CD4-positive, alpha-beta T cell treated with Interleukin-10 for 1 hour (primary cell): ENCODE results near the gene KDM7A.
A peak's percentile ranks its signal among the peaks of the same experiment; 100 is the strongest.
"Not testable (repeated sequence)": the region's sequence is repeated elsewhere in the genome, so short reads cannot be mapped to it uniquely, and the experiment has no call there.

Source experiments
- DNase-seq: peaks from one replicate; pipeline ENCODE4 v3.0.0-alpha.2; 2020

Gene KDM7A

DNA sequence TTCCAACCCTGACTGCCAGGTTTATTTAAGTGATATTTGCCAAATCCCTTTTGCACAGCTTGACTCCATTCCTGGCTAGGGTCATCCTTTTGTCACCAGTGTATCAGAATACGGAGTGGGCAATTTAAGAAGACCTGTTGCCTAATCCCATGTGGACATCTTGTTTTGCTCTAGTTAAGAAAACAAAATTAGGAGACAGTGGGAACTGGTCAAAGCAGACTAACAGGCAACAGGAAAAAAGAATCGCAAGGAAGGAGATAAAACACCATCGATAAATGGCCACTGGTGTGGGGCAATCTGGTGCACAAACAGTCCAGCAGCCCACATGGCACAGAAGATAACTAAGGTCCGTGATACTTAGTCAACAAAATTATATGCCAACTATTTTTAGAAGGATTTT, 21.4 kb downstream of the KDM7A start:
- no peak for DNase-seq

DNA sequence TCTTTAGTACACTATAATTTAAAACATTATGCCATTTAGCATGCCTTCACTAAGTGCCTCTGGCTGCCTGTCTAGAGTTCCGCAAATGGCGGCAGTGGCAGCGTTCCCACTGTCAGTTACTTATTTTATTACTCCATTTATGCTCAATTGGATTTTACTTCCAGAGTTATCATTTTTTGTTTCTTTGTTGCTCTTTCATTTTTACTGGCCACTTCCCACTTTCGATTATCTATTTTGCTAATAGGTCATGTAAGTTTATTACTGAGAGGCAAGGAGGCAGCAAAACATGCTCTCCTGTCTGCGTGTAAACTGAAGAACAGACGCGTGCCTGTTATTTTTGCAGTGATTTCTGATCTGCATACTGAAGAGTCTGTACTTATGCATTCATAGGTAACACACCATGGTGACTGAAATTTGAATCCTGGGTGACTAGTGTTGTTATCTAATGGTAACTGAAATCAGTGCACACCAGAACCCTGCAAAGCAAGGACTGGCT, 23.1 kb downstream of the KDM7A start:
- DNase-seq = no peak

DNA sequence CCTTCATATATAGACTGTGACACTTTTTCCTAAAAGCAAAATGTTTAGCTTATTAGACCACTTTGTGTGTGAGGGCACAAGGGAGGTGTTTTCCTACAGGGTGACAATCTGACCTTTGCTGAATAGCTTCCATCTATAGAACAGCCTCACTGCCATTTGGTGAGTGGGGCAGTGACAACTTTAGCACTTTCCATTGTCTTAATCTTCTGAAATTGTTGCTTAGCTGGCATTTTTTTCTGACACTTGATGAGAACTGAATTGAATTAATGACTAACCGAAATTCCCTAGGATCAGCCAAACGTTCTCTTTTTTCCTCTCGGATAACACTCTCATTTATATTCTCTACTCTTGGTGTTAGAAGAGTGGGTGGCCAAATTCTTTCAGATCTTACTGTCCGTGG, 30.2 kb downstream of the KDM7A start:
- no peak for DNase-seq

DNA sequence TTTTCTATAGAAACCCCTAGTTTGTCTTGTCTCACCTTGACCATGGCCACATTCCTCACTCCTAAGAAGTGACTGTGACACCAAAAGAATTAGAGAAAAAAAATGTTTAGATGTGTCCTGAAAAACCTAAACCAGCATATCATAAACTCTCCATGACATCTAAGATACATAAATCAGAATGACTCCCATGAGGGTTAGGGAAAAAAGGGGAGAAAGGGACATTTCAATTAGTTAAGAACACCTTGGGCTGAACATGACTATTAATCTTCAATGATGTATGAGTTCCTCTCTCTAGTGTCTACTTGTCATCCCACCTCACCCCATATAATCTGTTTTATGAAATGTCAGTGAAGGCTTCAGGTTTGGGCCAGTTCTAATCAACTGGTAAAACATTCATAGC, 31.1 kb downstream of the KDM7A start:
- DNase-seq = no peak

DNA sequence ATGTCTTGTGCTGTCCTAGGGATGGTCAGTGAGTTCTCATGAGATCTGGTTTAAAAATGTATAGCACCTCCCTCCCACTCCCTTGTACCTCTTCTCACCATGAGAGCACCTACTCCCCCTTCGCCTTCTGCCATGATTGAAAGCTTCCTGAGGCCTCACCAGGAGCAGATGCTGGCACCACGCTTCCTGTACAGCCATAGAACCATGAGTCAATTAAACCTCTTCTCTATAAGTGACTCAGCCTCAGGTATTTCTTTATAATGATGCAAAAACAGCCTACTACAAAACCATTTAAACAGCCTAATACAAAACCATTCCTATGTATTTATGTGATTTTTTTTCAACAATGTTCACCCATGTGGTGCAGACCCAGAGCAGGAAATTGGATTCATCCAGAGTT, 32.0 kb downstream of the KDM7A start:
- DNase-seq = no peak

DNA sequence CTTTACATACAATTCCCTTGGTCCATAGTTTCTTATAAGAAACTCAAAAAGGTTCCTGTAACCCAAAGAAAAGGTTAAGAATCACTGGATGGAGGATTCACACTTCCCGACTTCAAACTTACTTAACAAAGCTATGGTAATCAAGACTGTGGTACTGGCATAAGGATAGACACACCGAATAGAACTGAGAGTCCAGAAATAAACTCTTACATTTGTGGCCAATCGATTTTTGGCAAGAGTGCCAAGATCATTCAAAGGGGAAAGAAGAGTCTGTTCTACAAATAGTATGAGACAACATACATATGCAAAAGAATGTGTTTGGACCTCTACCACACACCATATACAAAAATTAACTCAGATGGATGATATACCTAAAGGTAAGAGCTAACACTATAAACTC, 32.8 kb downstream of the KDM7A start:
- DNase-seq = no peak

DNA sequence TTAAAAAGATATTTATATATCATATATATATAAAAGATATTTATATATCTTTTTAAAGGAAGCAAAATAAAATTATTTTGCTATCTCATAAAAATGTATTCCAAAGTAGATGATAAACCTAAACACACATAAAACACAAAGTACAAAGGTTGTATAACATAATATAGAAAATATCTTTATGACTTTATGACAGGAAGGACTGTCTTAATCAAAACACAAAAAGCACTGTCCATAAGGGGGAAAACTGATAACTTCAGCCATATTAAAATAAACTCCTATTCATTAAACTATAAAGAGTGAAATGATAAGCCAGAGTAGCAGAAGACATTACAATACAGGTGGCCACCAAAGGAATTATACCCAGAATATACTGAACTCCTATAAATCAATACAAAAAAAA, 34.8 kb downstream of the KDM7A start:
- no peak for DNase-seq

DNA sequence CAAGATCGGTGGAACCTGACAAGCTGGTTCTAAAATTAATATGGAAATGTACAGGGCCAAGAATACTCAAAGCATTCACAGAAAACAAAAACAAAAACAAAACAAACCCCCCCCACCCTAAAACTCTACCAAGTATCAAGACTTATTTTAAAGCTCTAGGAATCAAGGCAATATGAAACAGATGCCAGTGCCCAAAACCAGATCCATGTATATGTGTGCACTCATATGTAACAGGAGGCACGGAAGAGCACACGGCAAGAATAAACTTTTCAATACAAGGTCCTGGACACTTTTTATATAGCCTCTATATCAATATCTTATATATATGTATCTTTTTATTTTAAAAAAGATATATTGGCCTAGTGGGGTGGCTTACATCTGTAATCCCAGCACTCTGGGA, 35.5 kb downstream of the KDM7A start:
- DNase-seq = no peak

DNA sequence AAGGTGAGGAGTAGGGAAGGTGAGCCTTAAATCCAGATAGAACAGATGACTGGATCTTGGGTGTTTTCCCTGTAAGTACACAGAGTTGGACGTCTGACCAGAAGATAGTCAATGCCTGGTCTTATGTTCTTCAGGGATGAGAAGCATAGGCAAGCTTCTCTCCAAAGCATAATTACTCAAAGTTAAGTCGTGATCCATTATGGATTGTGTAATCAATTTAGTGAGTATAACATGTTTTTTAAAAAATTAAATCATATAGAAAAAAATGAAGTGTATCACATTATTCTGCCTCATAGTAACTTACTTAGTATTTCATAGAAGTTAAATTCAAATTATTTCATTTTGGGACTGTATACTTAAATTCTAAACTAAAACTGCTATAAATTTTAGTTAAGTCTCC, 39.7 kb downstream of the KDM7A start:
- DNase-seq = no peak

DNA sequence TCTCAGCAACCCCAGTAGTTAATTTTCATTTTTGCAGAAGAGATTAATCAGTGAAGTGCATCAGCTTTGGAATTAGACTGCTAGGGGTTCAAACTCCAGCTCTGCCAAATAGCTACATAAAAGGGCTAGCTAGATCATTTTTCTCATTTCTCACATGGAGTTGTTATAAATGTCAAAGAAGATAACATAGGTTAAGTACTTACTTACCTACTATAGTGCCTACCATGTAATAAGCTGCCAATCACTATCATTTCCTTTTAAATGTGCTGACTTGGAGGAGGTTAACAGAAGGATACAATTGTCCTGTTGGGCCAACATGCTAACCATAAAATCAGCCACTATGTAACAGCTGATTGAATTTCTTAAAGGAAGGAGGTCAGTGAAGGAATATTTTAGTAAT, 40.7 kb downstream of the KDM7A start:
- no peak for DNase-seq

DNA sequence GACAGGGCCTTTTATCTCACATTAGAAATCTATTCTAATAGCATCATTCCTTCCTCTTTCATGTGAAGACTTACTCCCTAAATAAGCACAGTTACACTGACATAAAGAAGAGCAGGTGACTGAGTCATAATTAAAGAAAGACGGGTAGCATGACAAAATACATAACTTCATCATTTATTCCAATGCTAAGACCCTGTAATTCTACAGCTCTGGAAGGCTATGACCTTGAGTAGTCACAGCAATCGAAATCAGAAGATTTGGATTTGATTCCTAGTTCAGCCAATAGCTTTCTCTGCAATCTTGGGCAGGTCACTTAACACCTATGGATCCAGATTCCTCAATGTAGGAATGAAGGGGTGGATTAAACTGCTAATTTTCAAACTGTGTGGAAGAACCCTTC, 42.7 kb downstream of the KDM7A start:
- DNase-seq = no peak

DNA sequence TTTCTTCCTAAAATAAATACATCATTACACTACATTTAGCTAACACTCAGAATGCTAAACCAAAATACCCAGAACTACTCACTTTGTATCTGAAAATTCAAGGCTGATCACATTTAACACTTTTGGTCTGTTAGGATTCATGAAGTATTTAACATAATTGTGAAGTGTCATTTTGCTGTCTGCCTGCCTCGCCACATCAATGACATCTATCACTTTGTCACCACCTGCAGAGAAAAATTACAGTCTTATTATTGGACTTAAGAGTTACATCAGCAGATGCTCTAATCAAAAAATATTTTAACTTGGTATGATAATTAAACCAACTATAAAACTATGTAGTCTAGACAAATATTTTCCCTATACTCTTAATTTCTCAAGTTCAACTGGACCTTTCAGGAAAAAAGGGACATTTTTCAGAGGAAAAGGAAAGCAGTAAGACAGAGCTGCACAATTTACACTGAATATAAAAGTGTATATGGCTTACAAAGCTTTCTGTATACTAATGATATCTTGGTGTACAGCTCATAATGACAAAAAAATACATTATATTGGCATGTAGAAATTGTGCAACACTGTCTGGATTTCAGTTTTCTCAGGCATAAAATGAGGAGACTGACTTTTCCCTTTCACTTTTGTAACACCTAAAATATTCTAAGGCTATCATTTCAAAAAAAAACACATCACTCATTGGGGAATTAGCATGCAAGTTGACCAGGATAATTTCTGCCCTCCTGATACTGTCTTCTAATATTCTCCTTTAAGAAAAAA, 49.2 kb downstream of the KDM7A start:
- DNase-seq = no peak

DNA sequence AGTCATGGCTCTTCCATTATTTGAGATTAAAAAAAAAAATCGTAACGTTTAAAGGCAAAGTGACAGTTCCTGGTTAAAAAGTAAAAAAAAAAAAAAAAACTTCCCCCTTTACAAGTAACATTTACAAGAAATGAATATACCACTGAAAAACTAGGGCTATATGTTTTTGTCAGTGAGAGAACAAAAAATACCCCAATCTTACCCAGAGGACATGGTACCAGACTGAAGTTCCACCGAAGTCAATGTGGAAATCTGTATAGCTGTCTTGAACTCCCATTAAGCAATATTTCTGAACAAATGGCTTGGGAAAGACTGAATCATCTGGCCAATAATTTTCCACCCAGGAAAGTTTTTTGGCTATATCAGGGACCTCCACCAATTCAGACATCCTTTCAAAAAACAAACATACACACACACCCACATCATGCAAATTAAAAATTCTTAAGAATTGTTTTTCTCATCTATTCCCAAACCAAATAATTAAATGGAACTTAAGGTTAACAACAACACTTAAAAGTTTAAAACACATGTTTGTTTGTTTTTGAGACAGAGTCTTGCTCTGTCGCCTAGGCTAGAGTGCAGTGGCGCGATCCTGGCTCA, 50.2 kb downstream of the KDM7A start:
- no peak for DNase-seq

DNA sequence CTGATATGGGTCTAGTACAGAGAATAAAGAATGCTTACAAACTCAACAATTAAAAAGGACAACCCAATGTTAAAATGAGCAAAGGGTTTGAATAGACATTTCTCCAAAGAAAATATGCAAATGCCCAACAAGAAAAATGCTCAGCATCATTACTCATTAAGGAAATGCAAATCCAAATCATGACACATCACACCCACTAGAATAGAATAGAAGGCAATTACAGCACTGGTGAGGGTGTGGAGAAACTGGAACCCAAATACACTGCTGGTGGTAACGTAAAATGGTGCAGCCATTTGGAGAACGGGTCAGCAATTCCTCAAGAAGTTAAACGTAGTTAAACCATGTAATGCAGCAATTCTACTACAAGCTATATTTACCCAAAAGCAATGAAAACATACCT, 53.8 kb downstream of the KDM7A start:
- DNase-seq = no peak

DNA sequence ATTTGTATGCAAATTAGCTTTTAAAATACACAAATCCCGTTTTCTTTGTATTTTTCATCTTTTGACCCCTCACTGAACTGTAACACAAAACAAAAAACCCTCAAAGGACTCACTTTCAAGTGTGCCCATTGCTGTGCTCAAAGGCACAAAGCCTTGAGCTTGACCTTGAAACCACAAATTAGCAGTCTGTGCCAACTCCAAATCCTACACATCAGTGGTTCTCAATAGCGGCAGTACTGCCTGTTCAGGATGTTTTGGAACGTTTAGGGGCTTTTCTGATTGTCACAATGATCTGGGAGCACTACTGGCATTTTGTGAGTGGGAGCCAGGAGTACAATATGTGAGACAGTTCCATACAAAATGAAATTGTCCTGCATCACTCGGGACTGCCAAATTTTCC, 55.5 kb downstream of the KDM7A start:
- DNase-seq = no peak

DNA sequence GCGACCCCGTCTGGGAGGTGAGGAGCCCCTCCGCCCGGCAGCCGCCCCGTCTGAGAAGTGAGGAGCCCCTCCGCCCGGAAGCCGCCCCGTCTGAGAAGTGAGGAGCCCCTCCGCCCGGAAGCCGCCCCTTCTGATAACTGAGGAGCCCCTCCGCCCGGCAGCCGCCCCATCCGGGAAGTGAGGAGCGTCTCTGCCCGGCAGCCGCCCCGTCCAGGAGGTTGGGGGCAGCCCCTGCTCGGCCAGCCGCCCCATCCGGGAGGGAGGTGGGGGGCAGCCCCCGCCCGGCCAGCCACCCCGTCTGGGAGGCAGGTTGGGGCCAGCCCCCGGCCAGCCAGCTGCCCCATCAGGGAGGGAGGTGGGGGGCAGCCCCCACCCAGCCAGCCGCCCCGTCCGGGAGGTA, 62.0 kb downstream of the KDM7A start:
- DNase-seq = not testable (repeated sequence)

DNA sequence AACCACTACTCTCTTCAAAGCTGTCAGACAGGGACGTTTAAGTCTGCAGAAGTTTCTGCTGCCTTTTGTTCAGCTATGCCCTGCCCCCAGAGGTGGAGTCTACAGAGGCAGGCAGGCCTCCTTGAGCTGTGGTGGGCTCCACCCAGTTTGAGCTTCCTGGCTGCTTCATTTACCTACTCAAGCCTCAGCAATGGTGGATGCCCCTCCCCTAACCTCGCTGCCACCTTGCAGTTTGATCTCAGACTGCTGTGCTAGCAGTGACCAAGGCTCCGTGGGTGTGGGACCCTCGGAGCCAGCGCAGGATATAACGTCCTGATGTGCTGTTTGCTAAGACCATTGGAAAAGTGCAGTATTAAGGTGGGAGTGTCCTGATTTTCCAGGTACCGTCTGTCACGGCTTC, 68.0 kb downstream of the KDM7A start:
- DNase-seq = not testable (repeated sequence)

DNA sequence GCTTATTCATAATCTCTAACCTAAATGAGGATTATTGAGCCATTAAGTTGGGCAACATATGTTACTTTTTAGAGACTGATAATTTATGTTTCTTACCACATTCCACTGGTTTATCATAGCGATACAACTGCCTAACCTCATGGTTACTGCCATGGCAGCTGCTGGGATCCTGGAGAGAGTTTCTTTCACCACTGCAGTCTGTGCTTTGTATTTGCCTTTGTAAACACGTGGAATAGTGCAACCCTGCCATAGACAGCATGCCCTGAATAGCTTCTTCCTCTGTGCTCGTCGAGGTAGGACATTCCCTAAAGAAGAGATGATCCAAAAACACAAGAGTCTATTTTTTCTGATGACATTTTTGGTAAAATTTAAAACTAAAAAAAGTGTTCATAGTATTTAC, 80.3 kb downstream of the KDM7A start:
- DNase-seq = no peak

DNA sequence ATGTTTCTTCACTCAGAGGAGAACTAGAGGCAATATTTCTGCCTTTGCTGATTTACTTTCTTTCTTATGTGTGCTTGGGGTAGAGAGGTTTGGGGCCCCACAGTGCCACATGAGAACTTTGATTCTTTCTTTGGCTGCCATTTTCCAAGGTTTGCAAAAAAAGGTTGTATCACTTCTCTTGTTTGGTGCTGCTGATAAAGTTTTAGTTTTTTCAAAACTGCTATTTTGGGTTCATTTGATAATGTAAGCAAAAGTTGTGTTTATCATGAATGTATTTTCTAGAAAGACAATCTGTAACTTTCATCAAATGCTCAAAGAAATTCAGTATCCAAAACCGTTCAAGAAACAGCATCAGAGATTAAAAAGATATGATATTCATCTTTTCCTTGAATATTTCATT, 83.4 kb downstream of the KDM7A start:
- no peak for DNase-seq

DNA sequence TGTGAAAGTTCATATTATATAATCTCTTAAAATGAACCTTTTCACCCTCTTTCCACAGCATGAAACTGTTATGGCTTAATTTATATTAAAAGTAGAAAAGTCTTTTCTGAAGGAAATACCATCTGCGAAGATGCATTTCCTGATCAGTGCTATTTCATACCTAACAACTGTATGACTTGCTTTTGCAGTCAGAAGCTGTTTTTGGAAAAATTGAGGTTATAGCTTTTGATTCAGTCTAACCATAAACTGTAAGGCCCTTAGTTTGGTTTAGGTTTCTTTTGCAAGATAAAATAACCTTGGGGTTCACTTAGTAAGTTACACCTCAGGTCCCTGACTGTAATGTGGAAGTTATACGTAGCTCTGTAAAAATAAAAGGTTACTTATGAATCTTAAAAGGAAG, 91.3 kb downstream of the KDM7A start:
- no peak for DNase-seq

DNA sequence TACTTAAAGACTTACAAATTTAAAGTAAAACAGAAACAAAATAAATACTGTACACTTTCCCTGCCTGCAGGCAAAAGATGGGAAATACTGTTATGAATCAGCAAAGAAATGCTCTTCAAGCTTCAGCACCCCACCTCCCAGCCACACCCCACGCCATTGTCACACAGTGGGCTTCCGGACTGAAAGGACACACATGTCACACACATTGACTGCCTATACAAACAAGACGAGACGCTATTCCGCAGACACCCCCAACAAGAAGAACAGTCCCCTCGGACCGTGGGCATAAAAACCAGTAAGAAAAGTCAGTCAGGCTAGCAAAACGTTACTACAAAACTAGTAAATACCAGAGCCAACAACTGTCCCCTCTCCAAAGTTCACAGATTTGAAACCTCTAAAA, 91.8 kb downstream of the KDM7A start:
- peak; percentile 36 for DNase-seq

DNA sequence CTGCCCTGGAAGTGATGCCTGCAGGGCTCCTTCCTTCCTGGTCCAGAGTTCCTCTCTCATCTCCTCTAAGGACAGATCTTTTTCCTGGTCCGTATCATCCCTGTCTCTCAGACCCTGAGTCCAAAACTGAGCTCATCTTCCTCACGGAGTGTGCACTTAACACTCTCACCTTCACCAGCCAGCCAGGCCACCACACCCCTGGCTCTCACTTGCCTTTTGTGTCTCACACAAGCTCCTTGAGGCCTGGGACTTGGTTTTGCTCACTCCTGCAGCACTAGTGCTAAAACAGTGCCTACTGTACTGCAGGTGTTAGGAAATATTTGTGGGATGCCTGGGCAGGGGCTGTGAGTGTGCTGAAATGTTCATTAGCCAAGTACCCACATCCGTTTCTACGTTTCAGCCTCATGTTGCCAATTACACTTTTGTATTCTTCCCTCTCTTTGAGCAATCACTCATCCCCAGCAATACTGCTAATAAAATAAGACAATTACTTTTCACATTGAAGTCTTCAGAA, 92.6 kb downstream of the KDM7A start:
- peak; percentile 14 for DNase-seq

DNA sequence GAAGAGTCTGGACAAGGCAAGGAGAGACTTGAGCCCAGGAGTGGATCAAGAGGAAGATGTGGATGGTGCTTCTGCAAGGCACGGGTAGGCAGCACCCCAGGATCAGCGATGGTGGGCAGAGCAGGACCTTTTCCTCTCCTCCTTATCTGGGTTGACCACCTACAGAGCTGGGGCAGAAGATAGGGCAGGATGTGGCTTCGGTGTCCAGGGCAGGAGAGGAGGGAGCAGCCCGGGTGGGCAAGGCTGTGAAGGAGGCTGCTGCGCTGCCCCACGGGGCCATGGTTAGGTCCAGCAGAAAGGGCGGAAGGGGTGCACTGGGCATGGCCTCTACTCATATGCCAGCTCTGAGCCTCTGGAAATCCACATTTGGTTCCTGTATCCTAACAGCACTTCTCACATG, 94.0 kb downstream of the KDM7A start:
- no peak for DNase-seq

DNA sequence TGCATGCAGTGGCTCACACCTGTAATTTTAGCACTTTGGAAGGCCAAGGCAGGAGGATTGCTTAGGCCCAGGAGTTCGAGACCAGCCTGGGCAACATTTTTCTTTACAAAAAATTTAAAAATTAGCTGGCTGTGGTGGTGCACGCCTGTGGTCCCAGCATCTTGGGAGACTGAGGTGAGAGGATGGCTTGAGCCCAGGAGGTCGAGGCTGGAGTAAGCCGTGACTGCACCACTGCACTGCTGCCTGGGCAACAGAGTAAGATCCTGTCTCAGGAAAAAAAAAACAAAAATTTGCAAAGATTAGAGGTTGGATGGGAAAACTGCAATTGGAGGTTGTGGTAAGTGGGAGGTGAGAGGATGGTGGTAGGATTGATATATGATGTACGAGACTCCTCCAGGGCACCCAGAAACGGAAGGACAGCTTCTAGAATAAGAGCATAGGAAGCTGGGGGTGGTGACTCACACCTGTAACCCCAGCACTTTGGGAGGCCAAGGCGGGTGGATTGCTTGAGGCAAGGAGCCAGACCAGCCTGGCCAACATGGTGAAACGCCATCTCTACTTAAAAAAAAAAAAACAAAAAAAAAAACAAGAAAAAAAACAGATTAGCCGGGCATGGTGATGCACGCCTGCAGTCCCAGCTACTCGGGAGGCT, 94.9 kb downstream of the KDM7A start:
- no peak for DNase-seq
